ENCODE results near the gene NAA80.

NAA80 gene

GRCh38 chr3:50288387-50289007 is 10.7 kb downstream of the NAA80 start:
- TF ChIP-seq NFIC (IDR thresholded peaks at IDR 0.05) (no peak), TAF1 (IDR thresholded peaks at IDR 0.05; ENCODE audit: low read depth) (no peak), EP300 (IDR thresholded peaks at IDR 0.05; ENCODE audit: borderline replicate concordance) (no peak), FOXM1 (IDR thresholded peaks at IDR 0.05; ENCODE audit: borderline replicate concordance, low read depth) (no peak), CREB1 (IDR thresholded peaks at IDR 0.05; ENCODE audit: low read depth) (no peak), TEAD4 (IDR thresholded peaks at IDR 0.05) (no peak), MAX (IDR thresholded peaks at IDR 0.05) (no peak), YY1 (IDR thresholded peaks at IDR 0.05; ENCODE audit: low read depth) (no peak), CEBPB (IDR thresholded peaks at IDR 0.05) (no peak), EGR1 (IDR thresholded peaks at IDR 0.05) (no peak), REST (IDR thresholded peaks at IDR 0.05; ENCODE audit: low read depth) (no peak), USF1 (IDR thresholded peaks at IDR 0.05) (no peak), ZBTB7A (IDR thresholded peaks at IDR 0.05; ENCODE audit: low read depth) (no peak)

- TF ChIP-seq RAD21 (IDR thresholded peaks at IDR 0.05; ENCODE audit: low read depth): no peak
- TF ChIP-seq ZBTB7A (IDR thresholded peaks at IDR 0.05; ENCODE audit: low read depth): no peak
- TF ChIP-seq TAF1 (IDR thresholded peaks at IDR 0.05; ENCODE audit: low read depth): no peak
- no peak for TF ChIP-seq REST (IDR thresholded peaks at IDR 0.05; ENCODE audit: low read depth)
- TF ChIP-seq MAX (IDR thresholded peaks at IDR 0.05): no peak
- TF ChIP-seq NFIC (IDR thresholded peaks at IDR 0.05): no peak
- TF ChIP-seq FOXM1 (IDR thresholded peaks at IDR 0.05; ENCODE audit: borderline replicate concordance, low read depth): no peak
- no peak for TF ChIP-seq CREB1 (IDR thresholded peaks at IDR 0.05; ENCODE audit: low read depth)
- TF ChIP-seq EGR1 (IDR thresholded peaks at IDR 0.05): no peak
- TF ChIP-seq TEAD4 (IDR thresholded peaks at IDR 0.05): no peak
- no peak for TF ChIP-seq TCF12 (IDR thresholded peaks at IDR 0.05; ENCODE audit: low read depth)
- TF ChIP-seq USF1 (IDR thresholded peaks at IDR 0.05): no peak
- TF ChIP-seq YY1 (IDR thresholded peaks at IDR 0.05; ENCODE audit: low read depth): no peak
- no peak for TF ChIP-seq EP300 (IDR thresholded peaks at IDR 0.05; ENCODE audit: borderline replicate concordance)
- TF ChIP-seq CEBPB (IDR thresholded peaks at IDR 0.05): no peak
Measured at GRCh38 chr3:50287262-50287661, 11.9 kb downstream of the NAA80 start.

GRCh38 chr3:50286322-50287227 is 12.6 kb downstream of the NAA80 start:
- TF ChIP-seq TCF12 (IDR thresholded peaks at IDR 0.05; ENCODE audit: low read depth): no peak
- no peak for TF ChIP-seq ZBTB7A (IDR thresholded peaks at IDR 0.05; ENCODE audit: low read depth)
- TF ChIP-seq CREB1 (IDR thresholded peaks at IDR 0.05; ENCODE audit: low read depth): no peak
- TF ChIP-seq YY1 (IDR thresholded peaks at IDR 0.05; ENCODE audit: low read depth): no peak
- no peak for TF ChIP-seq EP300 (IDR thresholded peaks at IDR 0.05; ENCODE audit: borderline replicate concordance)
- TF ChIP-seq EGR1 (IDR thresholded peaks at IDR 0.05): no peak
- no peak for TF ChIP-seq FOXM1 (IDR thresholded peaks at IDR 0.05; ENCODE audit: borderline replicate concordance, low read depth)
- no peak for TF ChIP-seq REST (IDR thresholded peaks at IDR 0.05; ENCODE audit: low read depth)
- TF ChIP-seq RAD21 (IDR thresholded peaks at IDR 0.05; ENCODE audit: low read depth): no peak
- TF ChIP-seq USF1 (IDR thresholded peaks at IDR 0.05): no peak
- TF ChIP-seq NFIC (IDR thresholded peaks at IDR 0.05): no peak
- TF ChIP-seq CEBPB (IDR thresholded peaks at IDR 0.05): no peak
- no peak for TF ChIP-seq MAX (IDR thresholded peaks at IDR 0.05)
- TF ChIP-seq TAF1 (IDR thresholded peaks at IDR 0.05; ENCODE audit: low read depth): no peak
